ENCODE measurements around the gene RAPGEF2. TPM values are rescaled to one million over a fixed set of nuclear protein-coding genes. Genes with fewer than 3 reads are reported as not detected.
"Not testable (repeated sequence)": the region's sequence is repeated elsewhere in the genome, so short reads cannot be mapped to it uniquely, and the experiment has no call there.

RAPGEF2 gene
- total RNA-seq, 2 donors from 2014 or later: 42.6 to 73.1 TPM

GRCh38 chr4:159150821-159151390 is 48.0 kb downstream of the RAPGEF2 start:
- intact Hi-C loops (cut with DNase I, micrococcal nuclease): no loop called here
- no peak for ATAC-seq
- DNase-seq: no peak

- intact Hi-C loops (cut with DNase I, micrococcal nuclease): no loop called here
- no peak for ATAC-seq
- DNase-seq: no peak
Measured at GRCh38 chr4:159151689-159152088, 48.8 kb downstream of the RAPGEF2 start.

GRCh38 chr4:159152181-159152580 is 49.3 kb downstream of the RAPGEF2 start:
- DNase-seq (no peak), ATAC-seq (no peak)

GRCh38 chr4:159153669-159154068 is 50.8 kb downstream of the RAPGEF2 start:
- intact Hi-C loops (cut with DNase I, micrococcal nuclease): no loop called here
- DNase-seq: no peak
- ATAC-seq: no peak

More at GRCh38 chr4:159152181-159152580, 49.3 kb downstream of the RAPGEF2 start:
- intact Hi-C loops (cut with DNase I, micrococcal nuclease): no loop called here

- intact Hi-C loops (cut with DNase I, micrococcal nuclease): no loop called here
- no peak for DNase-seq
- ATAC-seq: no peak
Measured at GRCh38 chr4:159155119-159155518, 52.2 kb downstream of the RAPGEF2 start.

GRCh38 chr4:159158083-159158617 is 55.3 kb downstream of the RAPGEF2 start:
- DNase-seq: no peak
- intact Hi-C loops (cut with DNase I, micrococcal nuclease): no loop called here
- ATAC-seq: no peak

GRCh38 chr4:159158985-159159384 is 56.1 kb downstream of the RAPGEF2 start:
- ATAC-seq: no peak
- no peak for DNase-seq
- intact Hi-C loops (cut with DNase I, micrococcal nuclease): no loop called here

GRCh38 chr4:159159611-159160010 is 56.7 kb downstream of the RAPGEF2 start:
- DNase-seq (no peak), ATAC-seq (no peak)
- intact Hi-C loops (cut with DNase I, micrococcal nuclease): no loop called here

- ATAC-seq (no peak), DNase-seq (no peak)
- intact Hi-C loops (cut with DNase I, micrococcal nuclease): no loop called here
Measured at GRCh38 chr4:159160242-159160641, 57.4 kb downstream of the RAPGEF2 start.

GRCh38 chr4:159161436-159161835 is 58.6 kb downstream of the RAPGEF2 start:
- DNase-seq; ATAC-seq; intact Hi-C loops (cut with DNase I, micrococcal nuclease): not testable (repeated sequence)

- DNase-seq (no peak), ATAC-seq (no peak)
- intact Hi-C loops (cut with DNase I, micrococcal nuclease): no loop called here
Measured at GRCh38 chr4:159162576-159162975, 59.7 kb downstream of the RAPGEF2 start.

- intact Hi-C loops (cut with DNase I, micrococcal nuclease): no loop called here
- ATAC-seq: no peak
- DNase-seq: no peak
Measured at GRCh38 chr4:159163521-159163920, 60.6 kb downstream of the RAPGEF2 start.

GRCh38 chr4:159169404-159170302 is 66.8 kb downstream of the RAPGEF2 start:
- ATAC-seq: no peak
- DNase-seq: no peak
- intact Hi-C loops (cut with DNase I, micrococcal nuclease): loop anchor here (5.0 to 10.0 kb wide), 3 partner anchors 62 to 445 kb away; partner anchors contain the start of gene PPID (in 1 of the 2)

- DNase-seq (no peak), ATAC-seq (peak; percentile 44)
- intact Hi-C loops (cut with DNase I, micrococcal nuclease): loop anchor here (5.0 to 10.0 kb wide), 3 partner anchors 64 to 446 kb away; partner anchors contain the start of gene PPID (in 1 of the 2)
Measured at GRCh38 chr4:159171287-159171686, 68.4 kb downstream of the RAPGEF2 start.

- ATAC-seq (no peak), DNase-seq (no peak)
- intact Hi-C loops (cut with DNase I, micrococcal nuclease): loop anchor here (5.0 to 10.0 kb wide), 3 partner anchors 67 to 449 kb away; partner anchors contain the start of gene PPID (in 1 of the 2)
Measured at GRCh38 chr4:159173886-159174285, 71.0 kb downstream of the RAPGEF2 start.

- ATAC-seq (no peak), DNase-seq (no peak)
- intact Hi-C loops (cut with DNase I, micrococcal nuclease): loop anchor here (5.0 to 10.0 kb wide), 3 partner anchors 67 to 450 kb away; partner anchors contain the start of gene PPID (in 1 of the 2)
Measured at GRCh38 chr4:159174645-159175084, 71.8 kb downstream of the RAPGEF2 start.

- peak; percentile 49 for DNase-seq
- intact Hi-C loops (cut with DNase I, micrococcal nuclease): loop anchor here (10.0 kb wide), 2 partner anchors 321 to 451 kb away; partner anchors contain the start of gene PPID (in 1 of the 2)
- peak; percentile 89 for ATAC-seq
Measured at GRCh38 chr4:159175085-159175988, 72.5 kb downstream of the RAPGEF2 start.

GRCh38 chr4:159175989-159176375 is 73.1 kb downstream of the RAPGEF2 start:
- intact Hi-C loops (cut with DNase I, micrococcal nuclease): loop anchor here (10.0 kb wide), 2 partner anchors 321 to 451 kb away; partner anchors contain the start of gene PPID (in 1 of the 2)
- DNase-seq (no peak), ATAC-seq (no peak)
